Measurements from ENCODE around the gene AADACL2. TPM values are rescaled to one million over a fixed set of nuclear protein-coding genes. Genes with fewer than 3 reads are reported as not detected.

The AADACL2 gene
- total RNA-seq, 2 donors from 2014 or later: 0.16 TPM; not detected in 1

DNA sequence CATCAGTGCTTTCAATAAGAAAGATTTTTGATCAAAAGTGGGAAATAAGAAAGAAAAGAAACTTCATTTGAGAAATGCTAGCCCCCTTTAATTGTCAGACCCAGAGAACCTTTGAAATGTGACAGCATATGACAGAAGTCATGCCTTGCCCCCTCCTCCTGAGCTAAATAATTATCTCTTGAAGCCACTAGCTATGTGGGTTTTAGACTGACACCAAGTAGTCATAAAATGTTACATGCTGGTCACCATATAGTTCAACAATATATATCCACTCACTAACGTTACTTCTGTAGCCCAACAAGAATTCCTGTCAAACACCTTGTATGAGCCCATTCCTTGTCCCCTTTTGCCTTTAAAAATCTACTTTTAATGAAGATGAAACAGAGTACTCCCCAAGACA lies 43.1 kb upstream of the AADACL2 start:
- Histone ChIP-seq H3K9me3 (no peaks in the 10 kb centered on the region), H3K4me1 (no peaks in the 10 kb centered on the region), H3K36me3 (no peaks in the 10 kb centered on the region), H3K27ac (no peak overlapping the region), H3K27me3 (no peaks in the 10 kb centered on the region), H3K4me3 (no peak overlapping the region)
- DNase-seq (ENCODE audit: low spot score): no peak
- TF ChIP-seq, protein P1, sequence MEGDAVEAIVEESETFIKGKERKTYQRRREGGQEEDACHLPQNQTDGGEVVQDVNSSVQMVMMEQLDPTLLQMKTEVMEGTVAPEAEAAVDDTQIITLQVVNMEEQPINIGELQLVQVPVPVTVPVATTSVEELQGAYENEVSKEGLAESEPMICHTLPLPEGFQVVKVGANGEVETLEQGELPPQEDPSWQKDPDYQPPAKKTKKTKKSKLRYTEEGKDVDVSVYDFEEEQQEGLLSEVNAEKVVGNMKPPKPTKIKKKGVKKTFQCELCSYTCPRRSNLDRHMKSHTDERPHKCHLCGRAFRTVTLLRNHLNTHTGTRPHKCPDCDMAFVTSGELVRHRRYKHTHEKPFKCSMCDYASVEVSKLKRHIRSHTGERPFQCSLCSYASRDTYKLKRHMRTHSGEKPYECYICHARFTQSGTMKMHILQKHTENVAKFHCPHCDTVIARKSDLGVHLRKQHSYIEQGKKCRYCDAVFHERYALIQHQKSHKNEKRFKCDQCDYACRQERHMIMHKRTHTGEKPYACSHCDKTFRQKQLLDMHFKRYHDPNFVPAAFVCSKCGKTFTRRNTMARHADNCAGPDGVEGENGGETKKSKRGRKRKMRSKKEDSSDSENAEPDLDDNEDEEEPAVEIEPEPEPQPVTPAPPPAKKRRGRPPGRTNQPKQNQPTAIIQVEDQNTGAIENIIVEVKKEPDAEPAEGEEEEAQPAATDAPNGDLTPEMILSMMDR (IDR thresholded peaks at IDR 0.05): no peak

DNA sequence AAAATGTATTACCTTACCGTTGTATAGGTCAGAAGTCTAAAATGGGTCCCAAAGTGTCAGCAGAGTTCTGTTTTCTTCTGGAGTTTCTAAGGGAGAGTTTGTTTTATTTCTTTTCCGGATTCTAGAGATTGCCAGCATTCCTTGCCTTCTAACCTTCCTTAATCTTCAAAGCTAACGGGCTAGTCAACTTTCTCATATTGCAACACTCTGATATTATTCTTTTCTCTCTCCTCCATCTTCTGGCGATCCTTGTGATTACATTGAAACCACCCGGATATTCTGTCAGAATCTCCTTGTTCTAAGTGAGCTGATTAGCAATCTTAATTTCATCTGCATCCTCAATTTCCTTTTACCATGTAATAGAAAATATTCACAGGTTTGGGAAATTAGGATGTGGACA lies 36.2 kb upstream of the AADACL2 start:
- H3K4me3 ChIP-seq: no peak overlapping the region
- no peaks in the 10 kb centered on the region for H3K4me1 ChIP-seq
- TF ChIP-seq, protein P1 (IDR thresholded peaks at IDR 0.05): no peak
- H3K27ac ChIP-seq: no peak overlapping the region
- DNase-seq (ENCODE audit: low spot score): no peak
- no peaks in the 10 kb centered on the region for H3K27me3 ChIP-seq
- no peaks in the 10 kb centered on the region for H3K9me3 ChIP-seq
- H3K36me3 ChIP-seq: no peaks in the 10 kb centered on the region

DNA sequence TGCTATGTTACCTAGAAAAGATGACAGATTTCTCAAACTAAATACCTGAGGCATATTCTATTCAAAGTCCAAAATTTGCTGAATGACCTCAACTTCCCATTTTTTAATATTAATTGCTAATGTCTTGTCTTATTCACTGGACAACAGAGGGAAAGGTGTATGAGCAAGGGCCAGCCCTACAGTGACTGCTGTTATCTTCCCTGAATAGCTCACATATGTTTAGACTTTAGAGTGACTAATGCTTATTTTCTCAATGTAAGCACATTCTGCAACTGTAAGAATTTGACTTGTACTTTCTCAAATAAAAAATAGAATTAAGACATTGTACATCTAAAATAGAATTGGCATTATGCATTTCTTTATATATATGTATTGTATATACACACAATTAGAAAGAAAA lies 26.5 kb upstream of the AADACL2 start:
- DNase-seq (ENCODE audit: low spot score): no peak
- no peak overlapping the region for H3K4me3 ChIP-seq
- no peak overlapping the region for H3K27ac ChIP-seq
- peaks cover 0 to 11% of the 10 kb centered on the region in 2 donors for H3K9me3 ChIP-seq
- H3K4me1 ChIP-seq: no peaks in the 10 kb centered on the region
- TF ChIP-seq, protein P1 (IDR thresholded peaks at IDR 0.05): no peak
- no peaks in the 10 kb centered on the region for H3K36me3 ChIP-seq
- no peaks in the 10 kb centered on the region for H3K27me3 ChIP-seq

DNA sequence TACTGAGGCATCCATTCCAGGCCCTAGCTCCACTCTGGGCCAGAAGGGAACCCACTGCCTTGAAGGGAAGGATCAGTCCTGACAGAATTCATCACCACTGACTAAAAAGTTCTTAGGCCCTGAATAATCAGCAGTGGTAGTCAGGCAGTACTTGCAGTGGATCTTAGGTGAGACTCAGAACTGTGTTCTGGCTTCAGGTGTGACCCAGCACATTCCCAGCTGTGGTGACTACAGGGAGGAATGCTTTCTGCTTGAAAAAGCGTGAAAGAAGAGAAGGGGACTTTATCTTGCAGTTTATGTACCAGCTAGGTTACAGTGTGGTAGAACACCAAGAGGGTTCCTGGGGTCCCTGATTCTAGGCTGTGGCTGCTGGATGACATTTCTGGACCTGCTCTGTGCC lies 24.9 kb upstream of the AADACL2 start:
- Histone ChIP-seq H3K27me3 (no peaks in the 10 kb centered on the region), H3K4me1 (no peaks in the 10 kb centered on the region), H3K9me3 (peaks cover 0 to 11% of the 10 kb centered on the region in 2 donors), H3K27ac (no peak overlapping the region), H3K4me3 (no peak overlapping the region), H3K36me3 (no peaks in the 10 kb centered on the region)
- no peak for DNase-seq (ENCODE audit: low spot score)
- TF ChIP-seq, protein P1 (IDR thresholded peaks at IDR 0.05): no peak

DNA sequence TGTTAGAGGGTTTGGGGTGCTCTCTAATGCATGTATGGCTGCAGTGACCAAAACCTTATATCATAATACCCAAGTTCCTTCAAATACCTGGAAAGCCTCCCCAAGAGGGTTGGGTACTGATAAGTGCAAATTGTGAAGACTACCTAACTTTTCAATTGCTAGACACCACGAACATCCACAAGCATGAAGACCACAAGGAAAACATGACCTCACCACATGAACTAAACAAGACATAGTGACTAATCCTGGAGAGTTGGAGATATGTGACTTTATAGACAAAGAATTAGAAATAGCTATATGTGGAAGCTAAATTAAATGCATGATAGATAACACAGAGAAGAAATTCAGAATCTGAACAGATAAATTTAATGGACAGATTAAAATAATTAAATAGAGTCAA lies 23.9 kb upstream of the AADACL2 start:
- Histone ChIP-seq H3K4me3 (no peak overlapping the region), H3K36me3 (no peaks in the 10 kb centered on the region), H3K9me3 (peaks cover 0 to 11% of the 10 kb centered on the region in 2 donors), H3K27ac (no peak overlapping the region), H3K27me3 (no peaks in the 10 kb centered on the region), H3K4me1 (no peaks in the 10 kb centered on the region)
- DNase-seq (ENCODE audit: low spot score): no peak
- TF ChIP-seq, protein P1 (IDR thresholded peaks at IDR 0.05): no peak

DNA sequence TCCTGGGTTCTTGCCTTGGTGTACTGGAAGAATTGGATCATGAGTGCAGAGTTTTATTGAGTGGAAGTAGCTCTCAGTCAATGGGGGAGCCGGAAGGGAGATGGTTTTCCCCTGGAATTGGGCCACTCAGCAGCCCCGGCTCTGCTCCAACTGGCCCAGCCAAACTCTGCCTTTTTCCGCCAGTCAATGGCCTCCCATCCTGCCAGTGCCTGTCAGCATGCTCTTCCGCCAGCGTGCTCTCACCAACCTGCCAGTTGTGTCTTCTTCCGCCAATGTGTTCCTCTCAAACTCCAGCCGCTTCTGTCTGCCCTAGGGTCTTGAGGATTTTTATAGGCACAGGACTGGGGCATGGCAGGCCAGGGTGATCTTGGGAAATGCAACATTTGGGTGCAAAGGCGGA lies 12.4 kb upstream of the AADACL2 start:
- TF ChIP-seq, protein P1 (IDR thresholded peaks at IDR 0.05): no peak
- Histone ChIP-seq H3K4me1 (no peaks in the 10 kb centered on the region), H3K27ac (no peak overlapping the region), H3K9me3 (no peaks in the 10 kb centered on the region), H3K36me3 (no peaks in the 10 kb centered on the region), H3K4me3 (no peak overlapping the region), H3K27me3 (no peaks in the 10 kb centered on the region)
- no peak for DNase-seq (ENCODE audit: low spot score)
